Measurements from ENCODE around the gene MGMT. TPM values are rescaled to one million over a fixed set of nuclear protein-coding genes. Genes with fewer than 3 reads are reported as not detected.

MGMT gene
- total and polyA plus RNA-seq, 4 donors: 9.9 to 39.6 (median 23.2) TPM

DNA sequence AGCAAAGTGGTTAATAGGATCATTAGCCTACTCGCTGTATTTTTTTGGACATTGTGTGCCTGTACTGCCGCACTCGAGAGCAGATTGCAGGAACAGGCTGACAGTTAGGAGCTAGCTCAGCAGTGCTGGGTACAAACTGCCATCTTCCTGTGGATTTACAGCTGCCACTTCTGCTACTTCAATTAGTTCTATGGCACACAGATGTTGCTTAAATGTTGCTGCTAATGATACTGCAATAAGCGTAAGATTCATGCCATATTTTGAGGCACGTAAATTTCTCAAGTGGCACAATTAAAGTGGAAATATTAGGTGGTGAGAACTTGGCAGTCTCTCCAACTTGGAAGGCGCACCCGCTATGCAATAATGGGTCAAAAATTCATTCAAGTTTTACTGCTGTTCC, 325.1 kb downstream of the MGMT start:
- Histone ChIP-seq H3K9me3 (ENCODE audit: control insufficient read depth in 4 of 4, insufficient read depth in 3 of 4, low read length in 3 of 4) (peaks cover 0 to 13% (median 0%) of the 10 kb centered on the region in 4 donors), H3K36me3 (ENCODE audit: control insufficient read depth in 4 of 4, insufficient read depth in 4 of 4, low read length in 4 of 4) (no peaks in the 10 kb centered on the region), H3K27me3 (ENCODE audit: control insufficient read depth in 3 of 3, insufficient read depth in 3 of 3, low read length in 2 of 3) (no peaks in the 10 kb centered on the region), H3K4me1 (ENCODE audit: control insufficient read depth in 5 of 5, insufficient read depth in 5 of 5, low read length in 5 of 5) (peaks cover 0 to 12% (median 0%) of the 10 kb centered on the region in 5 donors), H3K4me3 (no peak overlapping the region), H3K27ac (ENCODE audit: low read depth in 1 of 2, low read length in 1 of 2) (no peak overlapping the region), H3K9ac (ENCODE audit: insufficient read depth in 1 of 2, low read length in 2 of 2) (no peak overlapping the region)
- ATAC-seq (ENCODE audit: insufficient read depth, low FRiP score) (no peak), DNase-seq (no peak)
- TF ChIP-seq, protein P1, sequence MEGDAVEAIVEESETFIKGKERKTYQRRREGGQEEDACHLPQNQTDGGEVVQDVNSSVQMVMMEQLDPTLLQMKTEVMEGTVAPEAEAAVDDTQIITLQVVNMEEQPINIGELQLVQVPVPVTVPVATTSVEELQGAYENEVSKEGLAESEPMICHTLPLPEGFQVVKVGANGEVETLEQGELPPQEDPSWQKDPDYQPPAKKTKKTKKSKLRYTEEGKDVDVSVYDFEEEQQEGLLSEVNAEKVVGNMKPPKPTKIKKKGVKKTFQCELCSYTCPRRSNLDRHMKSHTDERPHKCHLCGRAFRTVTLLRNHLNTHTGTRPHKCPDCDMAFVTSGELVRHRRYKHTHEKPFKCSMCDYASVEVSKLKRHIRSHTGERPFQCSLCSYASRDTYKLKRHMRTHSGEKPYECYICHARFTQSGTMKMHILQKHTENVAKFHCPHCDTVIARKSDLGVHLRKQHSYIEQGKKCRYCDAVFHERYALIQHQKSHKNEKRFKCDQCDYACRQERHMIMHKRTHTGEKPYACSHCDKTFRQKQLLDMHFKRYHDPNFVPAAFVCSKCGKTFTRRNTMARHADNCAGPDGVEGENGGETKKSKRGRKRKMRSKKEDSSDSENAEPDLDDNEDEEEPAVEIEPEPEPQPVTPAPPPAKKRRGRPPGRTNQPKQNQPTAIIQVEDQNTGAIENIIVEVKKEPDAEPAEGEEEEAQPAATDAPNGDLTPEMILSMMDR (IDR thresholded peaks at IDR 0.05; ENCODE audit: control extremely low read depth, extremely low read depth): no peak
- 89 to 91% methylated on average over 7 of the region's 7 CpGs for WGBS, 2 donors

DNA sequence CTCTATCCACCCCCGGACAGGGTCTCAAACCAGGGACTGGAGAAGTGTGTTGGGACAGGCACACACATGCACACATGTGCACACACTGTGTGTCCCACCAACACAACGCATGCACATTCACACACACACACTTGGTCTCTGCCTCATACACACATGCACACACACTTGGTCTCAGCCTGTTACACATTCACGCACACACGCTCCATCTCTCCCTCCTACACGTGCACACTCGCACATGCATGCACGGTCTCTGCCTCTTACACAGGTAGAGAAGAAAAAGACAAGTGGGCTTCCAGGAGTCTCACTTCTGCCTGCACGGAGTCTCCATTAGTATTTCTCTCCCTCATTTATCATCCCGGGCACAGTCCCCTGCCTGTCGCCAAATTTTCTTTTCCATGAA, 325.8 kb downstream of the MGMT start:
- no peak for ATAC-seq (ENCODE audit: insufficient read depth, low FRiP score)
- WGBS, 2 donors: 94 to 95% methylated on average over 10 of the region's 10 CpGs
- Histone ChIP-seq H3K4me1 (ENCODE audit: control insufficient read depth in 5 of 5, insufficient read depth in 5 of 5, low read length in 5 of 5) (peaks cover 0 to 12% (median 0%) of the 10 kb centered on the region in 5 donors), H3K9ac (ENCODE audit: insufficient read depth in 1 of 2, low read length in 2 of 2) (no peak overlapping the region), H3K4me3 (no peak overlapping the region), H3K9me3 (ENCODE audit: control insufficient read depth in 4 of 4, insufficient read depth in 3 of 4, low read length in 3 of 4) (peaks cover 0 to 13% (median 0%) of the 10 kb centered on the region in 4 donors), H3K36me3 (ENCODE audit: control insufficient read depth in 4 of 4, insufficient read depth in 4 of 4, low read length in 4 of 4) (no peaks in the 10 kb centered on the region), H3K27ac (ENCODE audit: low read depth in 1 of 2, low read length in 1 of 2) (no peak overlapping the region), H3K27me3 (ENCODE audit: control insufficient read depth in 3 of 3, insufficient read depth in 3 of 3, low read length in 2 of 3) (no peaks in the 10 kb centered on the region)
- no peak for DNase-seq
- TF ChIP-seq, protein P1 (IDR thresholded peaks at IDR 0.05; ENCODE audit: control extremely low read depth, extremely low read depth): no peak

DNA sequence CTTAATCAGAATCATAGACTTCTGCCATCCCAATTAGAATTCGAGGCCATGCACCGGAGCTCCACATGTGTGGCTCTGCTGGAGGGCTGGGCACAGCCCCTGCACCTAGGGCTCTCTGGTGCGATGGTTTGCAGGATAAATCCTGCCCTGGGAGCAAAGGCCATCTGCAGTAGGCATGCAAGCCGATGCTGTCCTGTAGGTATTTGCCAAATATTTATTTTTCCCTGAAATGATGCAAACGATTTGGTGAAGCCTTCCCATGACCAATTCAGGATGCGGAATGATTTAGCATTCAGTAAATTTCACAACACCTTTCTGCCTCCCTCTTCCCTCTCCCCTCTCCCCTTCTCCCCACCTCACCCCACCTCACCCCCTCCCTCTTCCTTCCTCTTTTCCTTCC, 326.4 kb downstream of the MGMT start:
- Histone ChIP-seq H3K36me3 (ENCODE audit: control insufficient read depth in 4 of 4, insufficient read depth in 4 of 4, low read length in 4 of 4) (no peaks in the 10 kb centered on the region), H3K27me3 (ENCODE audit: control insufficient read depth in 3 of 3, insufficient read depth in 3 of 3, low read length in 2 of 3) (no peaks in the 10 kb centered on the region), H3K4me3 (no peak overlapping the region), H3K9ac (ENCODE audit: insufficient read depth in 1 of 2, low read length in 2 of 2) (no peak overlapping the region), H3K27ac (ENCODE audit: low read depth in 1 of 2, low read length in 1 of 2) (no peak overlapping the region), H3K4me1 (ENCODE audit: control insufficient read depth in 5 of 5, insufficient read depth in 5 of 5, low read length in 5 of 5) (peaks cover 0 to 12% (median 0%) of the 10 kb centered on the region in 5 donors), H3K9me3 (ENCODE audit: control insufficient read depth in 4 of 4, insufficient read depth in 3 of 4, low read length in 3 of 4) (peaks cover 0 to 13% (median 0%) of the 10 kb centered on the region in 4 donors)
- TF ChIP-seq, protein P1 (IDR thresholded peaks at IDR 0.05; ENCODE audit: control extremely low read depth, extremely low read depth): no peak
- 76 to 80% methylated on average over 6 of the region's 6 CpGs for WGBS, 2 donors
- DNase-seq (no peak), ATAC-seq (ENCODE audit: insufficient read depth, low FRiP score) (no peak)

- Histone ChIP-seq H3K4me3 (no peak overlapping the region), H3K36me3 (ENCODE audit: control insufficient read depth in 4 of 4, insufficient read depth in 4 of 4, low read length in 4 of 4) (no peaks in the 10 kb centered on the region), H3K27ac (ENCODE audit: low read depth in 1 of 2, low read length in 1 of 2) (no peak overlapping the region), H3K4me1 (ENCODE audit: control insufficient read depth in 5 of 5, insufficient read depth in 5 of 5, low read length in 5 of 5) (peaks cover 0 to 12% (median 0%) of the 10 kb centered on the region in 5 donors), H3K27me3 (ENCODE audit: control insufficient read depth in 3 of 3, insufficient read depth in 3 of 3, low read length in 2 of 3) (no peaks in the 10 kb centered on the region), H3K9me3 (ENCODE audit: control insufficient read depth in 4 of 4, insufficient read depth in 3 of 4, low read length in 3 of 4) (peaks cover 0 to 13% (median 0%) of the 10 kb centered on the region in 4 donors), H3K9ac (ENCODE audit: insufficient read depth in 1 of 2, low read length in 2 of 2) (no peak overlapping the region)
- TF ChIP-seq, protein P1 (IDR thresholded peaks at IDR 0.05; ENCODE audit: control extremely low read depth, extremely low read depth): no peak
- WGBS, 2 donors: 91 to 92% methylated on average over 22 of the region's 22 CpGs
- DNase-seq (no peak), ATAC-seq (ENCODE audit: insufficient read depth, low FRiP score) (no peak)
These were observed 327.0 kb downstream of the MGMT start for GRCh38 chr10:129793996-129794395.
